GM23248 (cell line): ENCODE measurements around the gene CCDC92. TPM values are rescaled to one million over a fixed set of nuclear protein-coding genes. Genes with fewer than 3 reads are reported as not detected.

Source experiments
- DNase-seq: peaks from one replicate; pipeline ENCODE4 v3.0.0-alpha.2; 2015
- H2AFZ ChIP-seq: fragments of 200-600 bp; sonication (generic); 2 replicates; pipeline ENCODE4 v1.6.1; 2016; ENCODE audit warnings: antibody characterized with exemption
- H3F3A ChIP-seq: fragments of 200-600 bp; sonication (generic); 2 replicates; pipeline ENCODE4 v1.6.1; 2016; ENCODE audit warnings: mild to moderate bottlenecking, antibody characterized with exemption, mixed run types; ENCODE audit not compliant: insufficient read depth
- H3K27ac ChIP-seq: fragments of 200-600 bp; sonication (generic); 2 replicates; pipeline ENCODE4 v1.5.1; 2016; ENCODE audit warnings: mild to moderate bottlenecking
- H3K27me3 ChIP-seq: fragments of 200-600 bp; sonication (generic); replicated peaks from 2 replicates; pipeline ENCODE4 v1.6.1; 2016; ENCODE audit warnings: mild to moderate bottlenecking; ENCODE audit not compliant: insufficient read depth
- H3K36me3 ChIP-seq: fragments of 200-600 bp; sonication (generic); 2 replicates; pipeline ENCODE4 v1.6.1; 2016; ENCODE audit warnings: low read depth, mild to moderate bottlenecking
- H3K4me1 ChIP-seq: fragments of 200-600 bp; sonication (generic); 2 replicates; pipeline ENCODE4 v1.6.1; 2016; ENCODE audit warnings: mild to moderate bottlenecking; ENCODE audit not compliant: insufficient read depth
- H3K4me2 ChIP-seq: fragments of 200-600 bp; sonication (generic); one replicate; pipeline ENCODE4 v1.6.1; 2016; ENCODE audit warnings: mild to moderate bottlenecking; ENCODE audit not compliant: unreplicated experiment
- H3K4me3 ChIP-seq: fragments of 200-600 bp; sonication (generic); 2 replicates; pipeline ENCODE4 v1.5.1; 2016; ENCODE audit warnings: mild to moderate bottlenecking
- H3K79me2 ChIP-seq: fragments of 200-600 bp; sonication (generic); 2 replicates; pipeline ENCODE4 v1.6.1; 2016; ENCODE audit warnings: mild to moderate bottlenecking; ENCODE audit not compliant: insufficient read depth
- H3K9ac ChIP-seq: fragments of 200-600 bp; sonication (generic); 2 replicates; pipeline ENCODE4 v1.6.1; 2016; ENCODE audit warnings: mild to moderate bottlenecking
- H3K9me2 ChIP-seq: fragments of 200-600 bp; sonication (generic); 2 replicates; pipeline ENCODE4 v1.6.1; 2016; ENCODE audit warnings: mixed run types, mild to moderate bottlenecking, moderate library complexity; ENCODE audit not compliant: insufficient read depth
- H3K9me3 ChIP-seq: fragments of 200-600 bp; sonication (generic); one replicate; pipeline ENCODE4 v1.6.1; 2017; ENCODE audit warnings: low read depth
- H4K20me1 ChIP-seq: fragments of 200-600 bp; sonication (generic); 2 replicates; pipeline ENCODE4 v1.6.0; 2016; ENCODE audit not compliant: insufficient read depth
- EZH2 ChIP-seq: fragments of 200-600 bp; sonication (generic); IDR thresholded peaks from 2 replicates; pipeline ENCODE4 v1.6.1; 2018; ENCODE audit warnings: antibody characterized with exemption, mild to moderate bottlenecking; ENCODE audit not compliant: insufficient read depth, poor library complexity, severe bottlenecking
- EZH2phosphoT487 ChIP-seq: fragments of 200-600 bp; sonication (generic); IDR thresholded peaks from 2 replicates; pipeline ENCODE4 v1.6.1; 2018; ENCODE audit warnings: antibody characterized with exemption, moderate library complexity, mild to moderate bottlenecking, low read depth; ENCODE audit not compliant: insufficient read depth
- WGBS, 2 experiments: methylation state at CpG; one replicate each; pipeline ENCODE4 v1.1.6; 2015 to 2017; ENCODE audit warnings: low lambda C conversion rate in 2 of 2, low coverage in 1 of 2; ENCODE audit errors: missing lambda C conversion rate in 2 of 2; 5-methylcytosine and 5-hydroxymethylcytosine counted together
- in situ Hi-C: fragments of 300-500 bp; cut with MboI; formaldehyde crosslinking; loops from 2 replicates; pipeline ENCODE4 v1.15.0; 2020
- polyA plus RNA-seq: library from polyadenylated mRNA; unstranded; fragments of >200 nt; fragmentation: Nextera tagmentation; extraction: Ambion mirVana; gene quantifications from 2 replicates; pipeline ENCODE4 v1.2.1, GENCODE V29; 2016
- total RNA-seq: library from RNA; depleted of rRNA; stranded (reverse); fragments of >200 nt; shearing (Covaris generic); gene quantifications from 2 replicates; pipeline ENCODE4 v1.2.3, GENCODE V29; 2014

CCDC92 gene
- total and polyA plus RNA-seq, 2 experiments from 2014 or later, result 20.3 to 49.5 TPM

- peak overlapping the region; percentile 97 for H3K4me2 ChIP-seq
- TF ChIP-seq EZH2, result no peak
- no peak for TF ChIP-seq EZH2phosphoT487
- no peaks in the 10 kb centered on the region for H3K9me3 ChIP-seq
- in situ Hi-C loops, result no loop called here
- 20 to 24% methylated on average over 10 of the region's 10 CpGs for WGBS, 2 experiments
- H3K27ac ChIP-seq, result peak overlapping the region; percentile 59
- peaks cover 42% of the 10 kb centered on the region for H3K4me1 ChIP-seq
- H3K79me2 ChIP-seq, result peaks cover 63% of the 10 kb centered on the region
- H3K36me3 ChIP-seq, result no peaks in the 10 kb centered on the region
- H4K20me1 ChIP-seq, result peaks cover 5% of the 10 kb centered on the region; the same call in 1 of the 2 replicates
- peak overlapping the region; percentile 80 for H2AFZ ChIP-seq
- H3K27me3 ChIP-seq, result no peaks in the 10 kb centered on the region
- no peak for DNase-seq
- peaks cover 48% of the 10 kb centered on the region for H3F3A ChIP-seq
- peak overlapping the region; percentile 86 for H3K4me3 ChIP-seq
- peak overlapping the region; percentile 82 for H3K9ac ChIP-seq
- H3K9me2 ChIP-seq, result no peaks in the 10 kb centered on the region
Measured at GRCh38 chr12:123971449-123971769, 1.2 kb downstream of the CCDC92 start.

GRCh38 chr12:123967121-123967586, 5.5 kb downstream of the CCDC92 start:
- peaks cover 55% of the 10 kb centered on the region for H3F3A ChIP-seq
- DNase-seq, result no peak
- no peaks in the 10 kb centered on the region for H3K36me3 ChIP-seq
- H3K27me3 ChIP-seq, result no peaks in the 10 kb centered on the region
- no peak overlapping the region for H3K4me3 ChIP-seq
- H4K20me1 ChIP-seq, result peaks cover 5% of the 10 kb centered on the region; the same call in 1 of the 2 replicates
- no peak overlapping the region for H3K9ac ChIP-seq
- H3K27ac ChIP-seq, result peak overlapping the region; percentile 24; the same call in 1 of the 2 replicates
- 87 to 88% methylated on average over 8 of the region's 8 CpGs for WGBS, 2 experiments
- no peak overlapping the region for H2AFZ ChIP-seq
- no peaks in the 10 kb centered on the region for H3K9me2 ChIP-seq
- H3K4me1 ChIP-seq, result peaks cover 44% of the 10 kb centered on the region
- peak overlapping the region; percentile 20 for H3K4me2 ChIP-seq
- H3K79me2 ChIP-seq, result peaks cover 84% of the 10 kb centered on the region
- H3K9me3 ChIP-seq, result no peaks in the 10 kb centered on the region
- in situ Hi-C loops, result no loop called here
- no peak for TF ChIP-seq EZH2phosphoT487
- no peak for TF ChIP-seq EZH2

GRCh38 chr12:123966596-123966995, 6.0 kb downstream of the CCDC92 start:
- Histone ChIP-seq H3K9ac (no peak overlapping the region), H3K4me2 (peak overlapping the region; percentile 50), H3K9me3 (no peaks in the 10 kb centered on the region), H3K4me1 (peaks cover 44% of the 10 kb centered on the region), H3K27ac (peak overlapping the region; percentile 24), H3K79me2 (peaks cover 82% of the 10 kb centered on the region), H3K27me3 (no peaks in the 10 kb centered on the region), H3K4me3 (no peak overlapping the region), H3F3A (peaks cover 53% of the 10 kb centered on the region), H2AFZ (no peak overlapping the region), H3K9me2 (no peaks in the 10 kb centered on the region), H4K20me1 (peaks cover 5% of the 10 kb centered on the region; the same call in 1 of the 2 replicates), H3K36me3 (no peaks in the 10 kb centered on the region)
- in situ Hi-C loops, result no loop called here
- DNase-seq, result peak; percentile 91
- TF ChIP-seq EZH2phosphoT487 (no peak), EZH2 (no peak)
- WGBS, 2 experiments, result 17 to 24% methylated on average over 3 of the region's 3 CpGs

GRCh38 chr12:123965382-123965781, 7.2 kb downstream of the CCDC92 start:
- Histone ChIP-seq H3K36me3 (no peaks in the 10 kb centered on the region), H2AFZ (no peak overlapping the region), H3K9ac (no peak overlapping the region), H3K9me2 (no peaks in the 10 kb centered on the region), H3F3A (peaks cover 42% of the 10 kb centered on the region), H3K4me2 (no peak overlapping the region), H3K4me1 (peaks cover 38% of the 10 kb centered on the region), H3K79me2 (peaks cover 71% of the 10 kb centered on the region), H3K9me3 (no peaks in the 10 kb centered on the region), H4K20me1 (peaks cover 5% of the 10 kb centered on the region; the same call in 1 of the 2 replicates), H3K27me3 (no peaks in the 10 kb centered on the region), H3K27ac (no peak overlapping the region), H3K4me3 (no peak overlapping the region)
- DNase-seq, result no peak
- TF ChIP-seq EZH2, result no peak
- TF ChIP-seq EZH2phosphoT487, result no peak
- in situ Hi-C loops, result no loop called here
- 78 to 80% methylated on average over 5 of the region's 5 CpGs for WGBS, 2 experiments

GRCh38 chr12:123963821-123964220, 8.8 kb downstream of the CCDC92 start:
- no peak overlapping the region for H2AFZ ChIP-seq
- 96 to 99% methylated on average over 4 of the region's 4 CpGs for WGBS, 2 experiments
- H3K79me2 ChIP-seq, result peaks cover 70% of the 10 kb centered on the region
- no peak overlapping the region for H3K4me2 ChIP-seq
- H3K9me3 ChIP-seq, result no peaks in the 10 kb centered on the region
- no peak for TF ChIP-seq EZH2
- TF ChIP-seq EZH2phosphoT487, result no peak
- peaks cover 31% of the 10 kb centered on the region for H3K4me1 ChIP-seq
- H3F3A ChIP-seq, result peaks cover 30% of the 10 kb centered on the region
- no peak overlapping the region for H3K27ac ChIP-seq
- no peaks in the 10 kb centered on the region for H3K36me3 ChIP-seq
- no peaks in the 10 kb centered on the region for H3K9me2 ChIP-seq
- H4K20me1 ChIP-seq, result peaks cover 5% of the 10 kb centered on the region; the same call in 1 of the 2 replicates
- H3K4me3 ChIP-seq, result no peak overlapping the region
- H3K27me3 ChIP-seq, result no peaks in the 10 kb centered on the region
- H3K9ac ChIP-seq, result no peak overlapping the region
- no peak for DNase-seq
- in situ Hi-C loops, result no loop called here
